ENCODE data around the gene ELL2. TPM values are rescaled to one million over a fixed set of nuclear protein-coding genes. Genes with fewer than 3 reads are reported as not detected.

ELL2 gene
- total RNA-seq, 1 experiment from 2014 or later: 27.5 TPM

DNA sequence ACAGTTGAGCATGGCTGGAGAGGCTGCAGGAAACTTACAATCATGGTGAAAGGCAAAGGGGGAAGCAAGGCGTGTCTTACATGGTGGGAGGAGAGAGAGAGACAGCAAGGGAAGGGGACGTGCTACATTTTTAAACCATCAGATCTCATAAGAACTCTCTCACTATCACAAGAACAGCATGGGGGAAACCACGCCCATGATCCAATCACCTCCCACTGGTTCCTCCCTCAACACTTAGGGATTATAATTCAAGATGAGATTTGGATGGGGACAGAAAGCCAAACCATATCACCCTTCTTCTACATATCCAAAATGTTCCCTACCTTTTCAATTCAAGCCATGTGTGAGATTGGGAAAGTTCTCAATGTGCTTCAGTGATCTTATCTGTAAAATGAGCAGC is 116.3 kb downstream of the ELL2 start:
- Histone ChIP-seq H4K20me1 (ENCODE audit: control insufficient read depth, insufficient read depth, insufficient read length) (no peaks in the 10 kb centered on the region), H2AFZ (ENCODE audit: low read length) (no peak overlapping the region), H4K91ac (ENCODE audit: insufficient read length, low read depth, low read length) (no peak overlapping the region), H3T11ph (ENCODE audit: low read length) (no peak overlapping the region), H2BK5ac (ENCODE audit: insufficient read length, low read length) (no peak overlapping the region), H3K4me2 (ENCODE audit: insufficient read depth, insufficient read length, low read length) (no peak overlapping the region), H4K5ac (ENCODE audit: insufficient read length, low read depth, low read length) (no peak overlapping the region), H2BK12ac (ENCODE audit: insufficient read length, low read depth, low read length) (no peak overlapping the region), H3K4me1 (ENCODE audit: insufficient read depth, low read length) (no peaks in the 10 kb centered on the region), H3K27ac (ENCODE audit: insufficient read length, low read depth, low read length) (no peak overlapping the region), H3K4ac (ENCODE audit: low read depth, low read length) (no peak overlapping the region), H3K23me2 (ENCODE audit: insufficient read length, low read depth, low read length, poor library complexity, severe bottlenecking) (no peaks in the 10 kb centered on the region), H3K27me3 (ENCODE audit: insufficient read depth, low read length) (no peaks in the 10 kb centered on the region), H3K79me2 (ENCODE audit: insufficient read depth, low read length) (no peaks in the 10 kb centered on the region), H3K18ac (ENCODE audit: insufficient read length, low read depth, low read length) (no peak overlapping the region), H2AK5ac (ENCODE audit: insufficient read length, low read length) (no peak overlapping the region), H3K14ac (ENCODE audit: insufficient read depth, low read length) (no peak overlapping the region), H3K56ac (ENCODE audit: insufficient read length, low read depth, low read length) (no peak overlapping the region), H3K23ac (ENCODE audit: insufficient read length, low read depth, low read length) (no peak overlapping the region), H2BK15ac (ENCODE audit: low read depth, low read length) (no peak overlapping the region), H3K9ac (ENCODE audit: extremely low read depth, insufficient read length, low read length) (no peak overlapping the region), H3K79me1 (ENCODE audit: insufficient read depth, low read depth, low read length, poor library complexity, severe bottlenecking) (no peaks in the 10 kb centered on the region), H3K9me3 (ENCODE audit: control insufficient read depth, low read depth, low read length) (no peaks in the 10 kb centered on the region), H4K8ac (replicated peaks; ENCODE audit: insufficient read length, low read depth, low read length) (no peak overlapping the region), H2BK120ac (ENCODE audit: low read depth, low read length, poor library complexity, severe bottlenecking) (no peak overlapping the region), H2BK20ac (ENCODE audit: low read depth, low read length, poor library complexity, severe bottlenecking) (no peak overlapping the region)
- TF ChIP-seq CTCF (conservative IDR thresholded peaks at IDR 0.05): no peak
- no peak overlapping the region for H3K4me3 Mint-ChIP-seq
- H3K9me3 Mint-ChIP-seq: no peaks in the 10 kb centered on the region
- 0 out of 4 replicates have a peak, but pooled peaks cover 2 to 3% of the 10 kb centered on the region in 2 experiments for H3K4me1 Mint-ChIP-seq
- peaks cover 4% of the 10 kb centered on the region; the same call in 1 of the 2 replicates for H3K27me3 Mint-ChIP-seq (ENCODE audit: low read depth)
- WGBS (ENCODE audit: extremely low coverage, insufficient read length, low lambda C conversion rate): no CpG with 5 or more reads among the region's 3 CpGs
- H3K36me3 Mint-ChIP-seq (ENCODE audit: insufficient read depth in 1 of 3, low read depth in 3 of 3): no peaks in the 10 kb centered on the region
- no peak for DNase-seq
- no peak overlapping the region for H3K27ac Mint-ChIP-seq
